HG03103 (cell line): ENCODE data around the gene BPHL.
"Not testable (repeated sequence)": the region's sequence is repeated elsewhere in the genome, so short reads cannot be mapped to it uniquely, and the experiment has no call there.

ENCODE experiments used
- ATAC-seq: cut with Tn5 transposase; IDR thresholded peaks from one replicate; pipeline ENCODE4 v1.9.1; 2021; ENCODE audit warnings: low read depth; ENCODE audit not compliant: unreplicated experiment

The BPHL gene

GRCh38 chr6:3118353-3119039 is at the start of gene BPHL:
Gene BPHL (plus strand): TSS chr6:3118711. CDS start chr6:3118741, 30 bp downstream.
- ATAC-seq: peak; percentile 79

DNA sequence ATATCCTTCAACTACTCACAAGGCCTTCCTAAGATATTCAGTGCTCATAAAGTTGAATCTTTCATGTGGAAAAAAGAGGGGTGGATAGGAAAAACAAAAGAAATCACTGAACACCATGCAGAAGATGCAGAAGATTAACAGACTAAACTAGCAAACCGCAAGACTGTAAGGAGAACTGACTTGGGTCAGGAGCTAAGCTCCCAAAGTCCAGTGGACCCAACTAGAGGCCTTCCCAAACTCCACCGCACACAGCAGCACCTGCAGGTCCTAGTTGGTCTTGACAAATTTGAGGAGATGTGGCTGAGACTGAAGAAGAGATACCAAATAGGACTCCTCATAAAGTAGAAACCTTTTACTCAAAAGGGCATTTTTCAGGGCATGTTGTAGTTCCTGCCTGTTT is 46.9 kb upstream of the BPHL start:
- no peak for ATAC-seq

GRCh38 chr6:3072798-3073197 is 45.7 kb upstream of the BPHL start:
- ATAC-seq: no peak

DNA sequence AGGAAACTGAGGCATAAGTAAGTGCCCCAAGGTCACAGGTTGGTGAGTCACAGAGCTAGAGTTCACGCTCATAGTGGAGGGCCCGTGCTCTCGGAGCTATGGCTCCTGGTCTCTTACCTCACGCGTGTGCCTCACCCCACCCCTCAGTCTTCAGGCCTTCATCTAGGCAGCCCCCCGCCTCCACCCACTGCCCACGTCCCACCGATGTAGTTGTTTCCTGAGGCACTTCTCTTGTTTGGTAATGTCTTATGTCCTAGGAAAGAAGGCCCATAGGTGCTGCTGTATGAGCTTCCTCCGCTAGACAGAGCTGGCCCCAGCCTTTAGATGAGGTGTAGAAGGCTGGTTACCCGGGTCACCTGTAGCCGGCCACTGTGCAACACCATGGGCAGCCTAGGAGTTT is 45.1 kb upstream of the BPHL start:
- no peak for ATAC-seq

DNA sequence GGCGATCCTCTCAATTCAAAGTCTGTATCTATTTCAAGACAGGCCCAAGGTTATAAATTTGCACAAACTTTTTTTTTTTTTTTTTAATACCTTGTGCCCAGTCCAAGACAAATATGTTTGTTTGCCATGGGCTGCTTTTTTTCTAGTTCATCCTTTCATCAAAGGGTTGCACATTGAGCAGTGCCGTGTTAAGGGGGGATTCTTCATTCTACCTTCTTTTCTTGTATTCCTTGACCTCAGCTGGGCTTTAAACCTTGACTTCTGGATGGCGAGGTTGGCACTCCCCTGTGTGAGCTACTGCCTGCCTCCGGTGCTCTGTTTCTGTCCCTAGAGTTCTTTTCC is 42.8 kb upstream of the BPHL start:
- no peak for ATAC-seq

GRCh38 chr6:3076320-3076719 is 42.2 kb upstream of the BPHL start:
- no peak for ATAC-seq

GRCh38 chr6:3077430-3077829 is 41.1 kb upstream of the BPHL start:
- ATAC-seq: no peak

DNA sequence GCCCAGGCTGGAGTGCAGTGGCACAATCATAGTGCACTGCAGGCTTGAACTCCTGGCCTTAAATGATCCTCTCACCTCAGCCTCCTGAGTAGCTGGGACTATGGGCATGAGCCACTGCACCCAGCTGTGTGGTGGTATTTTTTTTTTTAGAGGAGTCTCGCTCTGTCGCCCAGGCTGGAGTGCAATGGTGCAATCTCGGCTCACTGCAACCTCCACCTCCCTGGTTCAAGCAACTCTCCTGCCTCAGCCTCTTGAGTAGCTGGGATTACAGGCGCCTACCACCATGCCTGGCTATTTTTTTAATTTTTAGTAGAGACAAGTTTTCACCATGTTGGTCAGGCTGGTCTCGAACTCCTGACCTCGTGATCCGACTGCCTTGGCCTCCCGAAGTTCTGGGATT is 39.6 kb upstream of the BPHL start:
- not testable (repeated sequence) for ATAC-seq

DNA sequence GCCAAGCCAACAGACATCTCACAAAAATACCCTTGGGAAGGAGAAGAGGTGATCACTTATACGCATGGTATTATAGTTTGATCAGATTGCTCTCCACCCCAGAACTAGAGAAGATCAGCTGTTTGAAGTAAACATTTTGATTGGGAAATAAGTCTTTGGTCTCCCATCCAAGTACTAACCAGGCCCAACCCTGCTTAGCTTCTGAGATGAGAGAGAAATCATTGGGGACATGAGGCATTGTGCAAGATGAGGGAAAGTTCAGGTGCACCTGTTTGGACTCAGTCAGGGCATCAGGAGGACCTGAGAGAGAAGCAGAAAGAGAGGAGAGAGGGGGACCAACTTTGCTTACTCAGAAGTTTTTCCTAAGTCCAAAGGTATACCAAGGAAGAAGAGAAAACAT is 38.8 kb upstream of the BPHL start:
- no peak for ATAC-seq

DNA sequence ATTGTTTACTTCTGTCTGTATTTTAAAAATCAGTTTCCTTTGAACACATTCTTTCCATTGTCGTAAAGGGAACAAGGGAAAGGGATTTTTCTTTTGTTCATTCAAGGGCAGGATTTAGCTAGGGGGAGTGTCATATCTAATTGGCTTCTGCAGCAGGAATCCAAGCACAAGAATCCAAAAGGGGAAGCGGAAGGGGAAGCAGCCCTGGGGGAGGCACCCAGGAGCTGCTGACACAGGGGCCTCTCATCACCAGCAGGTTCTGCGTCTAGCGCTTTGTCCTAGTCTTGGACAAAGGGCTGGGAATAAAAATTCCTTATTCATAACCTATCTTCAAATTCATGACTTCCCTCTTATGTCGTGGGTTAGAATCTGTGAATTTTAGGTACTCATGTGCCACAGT is 36.6 kb upstream of the BPHL start:
- no peak for ATAC-seq

DNA sequence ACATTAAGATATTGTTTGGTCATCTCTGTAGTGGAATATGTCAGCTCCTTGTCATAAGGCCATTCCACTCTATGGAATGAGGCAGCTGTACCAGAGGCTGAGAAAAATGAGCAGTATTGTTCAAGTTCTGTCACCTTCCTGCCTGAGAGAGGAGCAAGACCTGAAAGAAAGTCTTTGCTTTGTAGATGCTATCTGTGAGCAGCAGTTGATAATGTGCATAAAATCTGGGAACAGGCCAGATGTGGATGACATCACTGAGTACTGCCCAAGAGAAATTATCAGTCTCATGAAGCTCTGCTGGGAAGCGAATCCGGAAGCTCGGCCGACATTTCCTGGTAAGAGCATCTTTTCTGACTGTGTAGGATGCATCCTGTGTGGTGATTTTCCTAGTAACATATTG is 33.4 kb upstream of the BPHL start:
- ATAC-seq: no peak

- no peak for ATAC-seq
Measured at GRCh38 chr6:3086282-3086946, 32.1 kb upstream of the BPHL start.

GRCh38 chr6:3088446-3088845 is 30.1 kb upstream of the BPHL start:
- ATAC-seq: no peak

DNA sequence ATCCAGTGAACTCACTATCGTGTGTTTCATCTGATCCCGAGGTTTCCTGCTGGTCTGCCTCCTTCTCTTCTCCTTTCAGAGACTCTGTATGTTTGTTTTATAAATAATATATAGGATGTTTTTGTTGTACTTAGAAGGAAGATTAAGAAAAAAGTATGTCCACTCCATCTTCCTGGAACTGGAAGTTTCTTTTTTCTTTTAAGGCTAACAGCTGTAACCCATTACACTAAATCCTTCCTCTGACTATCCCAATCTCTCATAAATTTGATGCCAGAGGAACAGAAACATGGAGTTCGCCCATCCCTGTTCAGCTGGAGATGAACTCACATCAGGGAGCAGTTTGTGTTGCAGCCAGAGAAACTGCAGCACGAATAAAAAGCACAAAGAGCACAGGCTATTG is 29.5 kb upstream of the BPHL start:
- ATAC-seq: no peak

- ATAC-seq: no peak
Measured at GRCh38 chr6:3090013-3090412, 28.5 kb upstream of the BPHL start.

- ATAC-seq: no peak
Measured at GRCh38 chr6:3094815-3095214, 23.7 kb upstream of the BPHL start.

- no peak for ATAC-seq
Measured at GRCh38 chr6:3102875-3103274, 15.6 kb upstream of the BPHL start.

DNA sequence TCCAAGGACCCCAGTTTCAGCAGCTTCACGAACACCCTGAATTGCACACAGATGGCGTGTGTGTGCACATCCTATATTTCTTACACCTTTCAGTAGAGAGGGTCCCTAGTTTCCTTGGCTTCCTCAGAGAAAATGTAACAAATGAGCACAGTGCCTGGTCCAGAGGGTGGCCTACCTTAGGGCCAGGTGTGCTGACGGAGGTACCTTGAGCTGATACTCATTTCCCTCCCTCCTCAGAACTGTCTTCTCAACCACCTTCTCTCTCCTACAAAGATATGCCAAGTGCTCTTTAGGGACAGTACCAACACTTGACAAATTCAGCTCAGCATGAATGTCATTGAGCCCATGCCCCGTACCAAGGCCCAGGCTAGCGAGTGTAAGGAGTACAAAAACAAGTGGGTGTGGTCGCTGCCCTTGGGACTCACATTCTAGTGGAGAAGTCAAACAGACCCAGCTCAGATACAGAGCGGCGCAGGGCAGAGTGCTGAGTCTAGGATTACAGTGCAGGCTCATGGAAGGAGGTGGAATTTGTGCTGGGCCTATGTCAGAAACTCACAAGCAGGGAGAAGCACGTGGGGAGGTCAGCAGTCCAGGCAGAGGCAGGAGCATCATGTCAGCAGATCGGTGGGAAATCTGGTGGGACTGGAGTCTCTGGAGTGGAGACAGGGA is 9.6 kb upstream of the BPHL start:
- no peak for ATAC-seq

- ATAC-seq: no peak
Measured at GRCh38 chr6:3109761-3110160, 8.8 kb upstream of the BPHL start.

- ATAC-seq: no peak
Measured at GRCh38 chr6:3114377-3114776, 4.1 kb upstream of the BPHL start.

- no peak for ATAC-seq
Measured at GRCh38 chr6:3117912-3118352, 579 bp upstream of the BPHL start.
